SK-N-SH (cell line): ENCODE results near the gene KLF12.

Source experiments
- CHD2 ChIP-seq: fragments of 150-350 bp; IDR thresholded peaks from 2 replicates; pipeline ENCODE4 v1.6.1; 2018; ENCODE audit warnings: low read length; ENCODE audit not compliant: partially characterized antibody
- CTCF ChIP-seq: fragments of 200-600 bp; sonication (generic); IDR thresholded peaks from 2 replicates; pipeline ENCODE4 v1.6.1; 2017; ENCODE audit warnings: antibody characterized with exemption, mild to moderate bottlenecking, moderate library complexity
- EP300 ChIP-seq, 2 experiments: IDR thresholded peaks; 2 replicates each; pipeline versions ENCODE4 v1.4.0 to v1.6.1; 2012; ENCODE audit warnings: borderline replicate concordance in 1 of 2, low read depth in 1 of 2, low read length in 1 of 2
- IRF3 ChIP-seq: fragments of 150-350 bp; IDR thresholded peaks from 2 replicates; pipeline ENCODE4 v1.6.1; 2016; ENCODE audit warnings: mild to moderate bottlenecking, low read depth, low read length
- NFIC ChIP-seq: IDR thresholded peaks from 2 replicates; pipeline ENCODE4 v1.4.0; 2012; ENCODE audit warnings: borderline replicate concordance
- PBX3 ChIP-seq: IDR thresholded peaks from 2 replicates; pipeline ENCODE4; 2012
- POLR2AphosphoS5 ChIP-seq: IDR thresholded peaks from 2 replicates; pipeline ENCODE4 v1.6.1; 2012; ENCODE audit warnings: low read depth, low read length
- REST ChIP-seq: IDR thresholded peaks from 2 replicates; pipeline ENCODE4 v1.6.1; 2012; ENCODE audit warnings: mild to moderate bottlenecking, low read depth, low read length, moderate library complexity
- RXRA ChIP-seq: IDR thresholded peaks from 2 replicates; pipeline ENCODE4 v1.4.0; 2012; ENCODE audit warnings: low read depth, mild to moderate bottlenecking, borderline replicate concordance
- TCF12 ChIP-seq: IDR thresholded peaks from 2 replicates; pipeline ENCODE4 v1.4.0; 2012
- TEAD4 ChIP-seq: IDR thresholded peaks from 2 replicates; pipeline ENCODE4 v1.4.0; 2012; ENCODE audit warnings: mild to moderate bottlenecking, borderline replicate concordance; ENCODE audit not compliant: insufficient read depth
- YY1 ChIP-seq: IDR thresholded peaks from 2 replicates; pipeline ENCODE4 v1.4.0; 2012; ENCODE audit warnings: low read depth, mild to moderate bottlenecking

GRCh38 chr13:74138241-74138640, 4.0 kb upstream of the KLF12 start:
- no peak for TF ChIP-seq NFIC
- no peak for TF ChIP-seq REST
- TF ChIP-seq TCF12 = no peak
- no peak for TF ChIP-seq CTCF
- TF ChIP-seq IRF3 = no peak
- TF ChIP-seq POLR2AphosphoS5 = no peak
- TF ChIP-seq PBX3 = no peak
- TF ChIP-seq YY1 = no peak
- TF ChIP-seq CHD2 = no peak
- TF ChIP-seq TEAD4 = no peak
- no peak for TF ChIP-seq EP300 (IDR thresholded peaks at IDR 0.05; ENCODE audit: borderline replicate concordance in 1 of 2, low read depth in 1 of 2, low read length in 1 of 2)
- TF ChIP-seq RXRA = no peak
